SU-DHL-6 (cell line): ENCODE data around the gene PRM1.

Source experiments
- H2AFZ ChIP-seq: fragments of 200-600 bp; sonication (generic); 2 replicates; pipeline ENCODE4 v1.6.1; 2014; ENCODE audit warnings: low read depth, mild to moderate bottlenecking, moderate library complexity, mixed read lengths, antibody characterized with exemption, low read length; ENCODE audit not compliant: severe bottlenecking
- H3F3A ChIP-seq: fragments of 200-600 bp; shearing (Covaris generic); 2 replicates; pipeline ENCODE4 v1.6.0; 2016; ENCODE audit warnings: antibody characterized with exemption, mild to moderate bottlenecking; ENCODE audit not compliant: insufficient read depth
- H3K27ac ChIP-seq: fragments of 200-600 bp; sonication (generic); 2 replicates; pipeline ENCODE4 v1.5.1; 2016; ENCODE audit warnings: low read depth, mild to moderate bottlenecking, low read length, moderate library complexity, mixed read lengths
- H3K27me3 ChIP-seq: fragments of 200-600 bp; sonication (generic), shearing (Covaris generic); 2 replicates; pipeline ENCODE4 v1.6.0; 2014; ENCODE audit warnings: mild to moderate bottlenecking, low read length
- H3K36me3 ChIP-seq: fragments of 200-600 bp; sonication (generic); 2 replicates; pipeline ENCODE4 v1.6.1; 2014; ENCODE audit warnings: mild to moderate bottlenecking, low read length, mixed read lengths
- H3K4me2 ChIP-seq: fragments of 300-600, 200-600 bp; shearing (Covaris generic), sonication (generic); 2 replicates; pipeline ENCODE4 v1.6.0; 2014; ENCODE audit warnings: low read length, low read depth, mild to moderate bottlenecking; ENCODE audit not compliant: poor library complexity, severe bottlenecking
- H3K4me3 ChIP-seq: fragments of 200-600 bp; sonication (generic); 2 replicates; pipeline ENCODE4 v1.5.1; 2014; ENCODE audit warnings: antibody characterized with exemption, low read length, mild to moderate bottlenecking, mixed read lengths; ENCODE audit not compliant: insufficient read depth, poor library complexity, severe bottlenecking
- H3K79me2 ChIP-seq: fragments of 200-600 bp; sonication (generic); 2 replicates; pipeline ENCODE4 v1.6.1; 2014; ENCODE audit warnings: mild to moderate bottlenecking, low read length, moderate library complexity; ENCODE audit not compliant: insufficient read depth
- H3K9ac ChIP-seq: fragments of 200-600 bp; sonication (generic); 2 replicates; pipeline ENCODE4 v1.7.0; 2014; ENCODE audit warnings: mild to moderate bottlenecking, low read length
- H3K9me2 ChIP-seq: fragments of 200-600 bp; sonication (generic); replicated peaks from 2 replicates; pipeline ENCODE4 v1.6.1; 2014; ENCODE audit warnings: low read length; ENCODE audit not compliant: insufficient read depth
- H3K9me3 ChIP-seq: fragments of 200-600 bp; sonication (generic); 2 replicates; pipeline ENCODE4 v1.6.1; 2014; ENCODE audit warnings: low read length, mixed read lengths; ENCODE audit not compliant: insufficient read depth
- H4K20me1 ChIP-seq: fragments of 200-600 bp; sonication (generic); 2 replicates; pipeline ENCODE4 v1.6.1; 2014; ENCODE audit warnings: low read depth, mild to moderate bottlenecking, antibody characterized with exemption, low read length, moderate library complexity, mixed read lengths
- CTCF ChIP-seq: fragments of 200-600 bp; sonication (generic); IDR thresholded peaks from one replicate; pipeline ENCODE4 v1.5.1; 2017; ENCODE audit warnings: antibody characterized with exemption, mild to moderate bottlenecking, low read length, moderate library complexity; ENCODE audit not compliant: insufficient read depth, poor library complexity, severe bottlenecking
- EZH2phosphoT487 ChIP-seq: fragments of 200-600 bp; sonication (generic), shearing (Covaris generic); conservative IDR thresholded peaks from 2 replicates; pipeline ENCODE4 v1.6.1; 2018; ENCODE audit warnings: mild to moderate bottlenecking, antibody characterized with exemption, low read length, moderate library complexity, mixed read lengths

The PRM1 gene

GRCh38 chr16:11323551-11324336 is 42.6 kb upstream of the PRM1 start:
- no peak for TF ChIP-seq EZH2phosphoT487
- no peak for TF ChIP-seq CTCF
- H3K9me2 ChIP-seq = no peaks in the 10 kb centered on the region

GRCh38 chr16:11322823-11323222 is 41.7 kb upstream of the PRM1 start:
- Histone ChIP-seq H3K9me2 (no peaks in the 10 kb centered on the region), H2AFZ (no peak overlapping the region), H3K27ac (no peak overlapping the region), H3K36me3 (no peaks in the 10 kb centered on the region), H3K9ac (no peak overlapping the region), H3K79me2 (no peaks in the 10 kb centered on the region), H4K20me1 (no peaks in the 10 kb centered on the region), H3K9me3 (no peaks in the 10 kb centered on the region), H3K4me2 (no peak overlapping the region), H3F3A (no peaks in the 10 kb centered on the region), H3K4me3 (no peak overlapping the region), H3K27me3 (no peaks in the 10 kb centered on the region)
- TF ChIP-seq CTCF (no peak), EZH2phosphoT487 (no peak)

More at GRCh38 chr16:11323551-11324336, 42.6 kb upstream of the PRM1 start:
- H3K4me2 ChIP-seq = no peak overlapping the region
- no peaks in the 10 kb centered on the region for H3K79me2 ChIP-seq
- peaks cover 2% of the 10 kb centered on the region; the same call in 1 of the 2 replicates for H3F3A ChIP-seq
- H3K27me3 ChIP-seq = no peaks in the 10 kb centered on the region
- H3K9ac ChIP-seq = no peak overlapping the region
- no peak overlapping the region for H3K4me3 ChIP-seq
- H3K36me3 ChIP-seq = no peaks in the 10 kb centered on the region
- no peak overlapping the region for H3K27ac ChIP-seq
- no peak overlapping the region for H2AFZ ChIP-seq
- H4K20me1 ChIP-seq = no peaks in the 10 kb centered on the region
- no peaks in the 10 kb centered on the region for H3K9me3 ChIP-seq

- Histone ChIP-seq H3K9me3 (no peaks in the 10 kb centered on the region), H2AFZ (no peak overlapping the region), H3K4me2 (no peak overlapping the region), H3K36me3 (no peaks in the 10 kb centered on the region), H3K79me2 (no peaks in the 10 kb centered on the region), H3K9ac (no peak overlapping the region), H3K9me2 (no peaks in the 10 kb centered on the region), H3F3A (no peaks in the 10 kb centered on the region), H3K27ac (no peak overlapping the region), H3K27me3 (no peaks in the 10 kb centered on the region), H3K4me3 (no peak overlapping the region), H4K20me1 (no peaks in the 10 kb centered on the region)
- TF ChIP-seq EZH2phosphoT487 = no peak
- no peak for TF ChIP-seq CTCF
Measured at GRCh38 chr16:11321662-11322061, 40.5 kb upstream of the PRM1 start.
